Measurements from ENCODE around the gene SLTM. TPM values are rescaled to one million over a fixed set of nuclear protein-coding genes. Genes with fewer than 3 reads are reported as not detected.

SLTM gene
- total and polyA plus RNA-seq, 2 donors from 2014 or later = 30.5 to 93.5 TPM

DNA sequence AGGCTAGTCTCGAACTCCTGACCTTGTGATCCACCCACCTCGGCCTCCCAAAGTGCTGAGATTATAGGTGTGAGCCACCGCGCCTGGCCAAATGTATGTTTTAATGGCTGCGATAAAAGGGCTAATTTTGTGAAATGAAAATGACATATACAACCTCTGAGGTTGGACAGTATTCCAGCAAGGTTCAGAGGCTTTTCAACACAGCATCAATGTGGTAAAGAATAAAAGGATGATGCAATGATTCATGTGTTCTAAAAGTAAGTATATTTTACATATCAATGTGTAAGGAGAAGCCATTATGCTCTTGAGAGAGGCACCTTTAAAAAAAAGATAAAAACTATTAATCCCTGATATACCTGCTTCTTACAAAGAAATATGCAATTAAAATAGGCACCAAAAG, 6.7 kb downstream of the SLTM start:
- intact Hi-C loops (cut with DNase I) = no loop called here
- TF ChIP-seq, protein P1, sequence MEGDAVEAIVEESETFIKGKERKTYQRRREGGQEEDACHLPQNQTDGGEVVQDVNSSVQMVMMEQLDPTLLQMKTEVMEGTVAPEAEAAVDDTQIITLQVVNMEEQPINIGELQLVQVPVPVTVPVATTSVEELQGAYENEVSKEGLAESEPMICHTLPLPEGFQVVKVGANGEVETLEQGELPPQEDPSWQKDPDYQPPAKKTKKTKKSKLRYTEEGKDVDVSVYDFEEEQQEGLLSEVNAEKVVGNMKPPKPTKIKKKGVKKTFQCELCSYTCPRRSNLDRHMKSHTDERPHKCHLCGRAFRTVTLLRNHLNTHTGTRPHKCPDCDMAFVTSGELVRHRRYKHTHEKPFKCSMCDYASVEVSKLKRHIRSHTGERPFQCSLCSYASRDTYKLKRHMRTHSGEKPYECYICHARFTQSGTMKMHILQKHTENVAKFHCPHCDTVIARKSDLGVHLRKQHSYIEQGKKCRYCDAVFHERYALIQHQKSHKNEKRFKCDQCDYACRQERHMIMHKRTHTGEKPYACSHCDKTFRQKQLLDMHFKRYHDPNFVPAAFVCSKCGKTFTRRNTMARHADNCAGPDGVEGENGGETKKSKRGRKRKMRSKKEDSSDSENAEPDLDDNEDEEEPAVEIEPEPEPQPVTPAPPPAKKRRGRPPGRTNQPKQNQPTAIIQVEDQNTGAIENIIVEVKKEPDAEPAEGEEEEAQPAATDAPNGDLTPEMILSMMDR (IDR thresholded peaks at IDR 0.05; ENCODE audit: borderline replicate concordance, extremely low read depth, insufficient read depth) = no peak
- Histone ChIP-seq H3K36me3 (ENCODE audit: control insufficient read depth in 2 of 3, insufficient read depth in 3 of 3, low read length in 3 of 3) (peaks cover 2 to 5% (median 3%) of the 10 kb centered on the region in 3 donors), H3K27me3 (ENCODE audit: control insufficient read depth, insufficient read depth, low read length) (no peaks in the 10 kb centered on the region), H3K27ac (ENCODE audit: low read depth in 2 of 2, low read length in 2 of 2) (no peak overlapping the region), H3K4me3 (ENCODE audit: low read length in 3 of 3) (no peak overlapping the region), H3K9ac (ENCODE audit: low read length in 3 of 3) (no peak overlapping the region), H3K9me3 (ENCODE audit: control insufficient read depth in 2 of 3, insufficient read depth in 1 of 3, low read length in 3 of 3) (no peaks in the 10 kb centered on the region), H3K4me1 (ENCODE audit: control insufficient read depth in 2 of 3, insufficient read depth in 2 of 3, low read depth in 1 of 3, low read length in 3 of 3) (peaks cover 0 to 8% (median 5%) of the 10 kb centered on the region in 3 donors)
- DNase-seq (no peak), FAIRE-seq (no peak)

- Histone ChIP-seq H3K36me3 (ENCODE audit: control insufficient read depth in 2 of 3, insufficient read depth in 3 of 3, low read length in 3 of 3) (peaks cover 2 to 5% (median 3%) of the 10 kb centered on the region in 3 donors), H3K27ac (ENCODE audit: low read depth in 2 of 2, low read length in 2 of 2) (no peak overlapping the region), H3K9me3 (ENCODE audit: control insufficient read depth in 2 of 3, insufficient read depth in 1 of 3, low read length in 3 of 3) (no peaks in the 10 kb centered on the region), H3K4me3 (ENCODE audit: low read length in 3 of 3) (no peak overlapping the region), H3K27me3 (ENCODE audit: control insufficient read depth, insufficient read depth, low read length) (no peaks in the 10 kb centered on the region), H3K9ac (ENCODE audit: low read length in 3 of 3) (no peak overlapping the region), H3K4me1 (ENCODE audit: control insufficient read depth in 2 of 3, insufficient read depth in 2 of 3, low read depth in 1 of 3, low read length in 3 of 3) (peaks cover 0 to 2% (median 0%) of the 10 kb centered on the region in 3 donors)
- TF ChIP-seq, protein P1 (IDR thresholded peaks at IDR 0.05; ENCODE audit: borderline replicate concordance, extremely low read depth, insufficient read depth) = no peak
- FAIRE-seq (no peak), DNase-seq (no peak)
- intact Hi-C loops (cut with DNase I) = no loop called here
Measured at GRCh38 chr15:58924327-58924726, 9.2 kb downstream of the SLTM start.

- no peaks in the 10 kb centered on the region for H3K9me3 ChIP-seq (ENCODE audit: control insufficient read depth in 2 of 3, insufficient read depth in 1 of 3, low read length in 3 of 3)
- H3K9ac ChIP-seq (ENCODE audit: low read length in 3 of 3) = no peak overlapping the region
- peaks cover 2 to 5% (median 3%) of the 10 kb centered on the region in 3 donors for H3K36me3 ChIP-seq (ENCODE audit: control insufficient read depth in 2 of 3, insufficient read depth in 3 of 3, low read length in 3 of 3)
- H3K27ac ChIP-seq (ENCODE audit: low read depth in 2 of 2, low read length in 2 of 2) = no peak overlapping the region
- H3K4me3 ChIP-seq (ENCODE audit: low read length in 3 of 3) = no peak overlapping the region
- FAIRE-seq (no peak), DNase-seq (no peak)
- TF ChIP-seq, protein P1 (IDR thresholded peaks at IDR 0.05; ENCODE audit: borderline replicate concordance, extremely low read depth, insufficient read depth) = no peak
- intact Hi-C loops (cut with DNase I) = no loop called here
- H3K4me1 ChIP-seq (ENCODE audit: control insufficient read depth in 2 of 3, insufficient read depth in 2 of 3, low read depth in 1 of 3, low read length in 3 of 3) = peaks cover 0 to 2% (median 0%) of the 10 kb centered on the region in 3 donors
- no peaks in the 10 kb centered on the region for H3K27me3 ChIP-seq (ENCODE audit: control insufficient read depth, insufficient read depth, low read length)
Measured at GRCh38 chr15:58923696-58924300, 9.7 kb downstream of the SLTM start.
